ENCODE measurements around the gene GSDME.

GRCh38 chr7:24797270-24797669 lies 40.0 kb upstream of the GSDME start:
- no peak for TF ChIP-seq CTCF (optimal IDR thresholded peaks at IDR 0.05 in 1 of 3, IDR thresholded peaks at IDR 0.05 in 1 of 3, conservative IDR thresholded peaks at IDR 0.05 in 1 of 3; ENCODE audit: extremely low read depth in 1 of 3, insufficient read depth in 2 of 3, low read length in 3 of 3)
- no peak for TF ChIP-seq EZH2 (IDR thresholded peaks at IDR 0.05; ENCODE audit: low read length)

Measured in keratinocyte (primary cell).